IPS-11a (cell line): ENCODE data around the gene XRCC5.

Experiments
- H3K4me3 ChIP-seq: one replicate; pipeline ENCODE4 v1.5.1; 2013; ENCODE audit warnings: low read depth, low read length, control low read depth

XRCC5 gene

GRCh38 chr2:216221811-216222210, 112.7 kb downstream of the XRCC5 start:
- H3K4me3 ChIP-seq, result no peak overlapping the region

GRCh38 chr2:216222650-216223352, 113.7 kb downstream of the XRCC5 start:
- H3K4me3 ChIP-seq, result no peak overlapping the region

DNA sequence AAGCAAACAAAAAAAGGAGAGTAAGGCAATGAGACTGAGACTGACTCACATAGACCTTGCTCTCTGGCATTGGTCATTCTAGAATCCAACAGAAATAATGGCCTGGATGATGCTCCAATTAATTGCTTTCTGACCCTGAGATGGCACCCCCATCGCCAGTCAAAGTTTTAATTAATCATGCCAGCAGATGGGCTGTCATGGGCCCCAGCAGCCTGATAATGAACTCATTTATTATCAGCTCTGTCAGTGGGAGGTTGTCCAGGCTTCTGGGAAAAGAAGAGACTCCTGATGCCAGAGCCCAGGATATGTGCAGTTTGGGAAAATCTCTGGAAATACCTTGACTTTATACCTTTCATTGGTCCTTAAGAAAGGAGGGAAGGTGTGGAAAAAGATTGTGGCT, 115.2 kb downstream of the XRCC5 start:
- H3K4me3 ChIP-seq, result no peak overlapping the region

GRCh38 chr2:216229277-216229914, 120.2 kb downstream of the XRCC5 start:
- no peak overlapping the region for H3K4me3 ChIP-seq

DNA sequence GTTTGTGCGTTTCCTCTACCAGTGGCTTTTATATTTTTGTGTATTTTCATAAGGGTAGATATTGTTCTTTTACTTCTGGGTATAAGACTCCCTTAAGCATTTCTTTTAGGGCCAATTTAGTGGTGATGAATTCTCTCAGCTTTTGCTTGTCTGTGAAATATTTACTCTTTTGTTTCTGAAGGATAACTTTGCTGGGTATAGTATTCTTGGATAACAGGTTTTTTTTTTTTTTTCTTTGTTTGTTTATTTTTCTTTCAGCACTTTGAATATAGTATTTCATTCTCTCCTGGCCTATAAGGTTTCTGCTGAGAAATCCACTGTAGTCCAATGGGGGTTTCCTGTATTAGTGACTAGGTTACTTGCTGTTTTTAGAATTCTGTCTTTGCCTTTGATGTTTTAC, 122.7 kb downstream of the XRCC5 start:
- no peak overlapping the region for H3K4me3 ChIP-seq

GRCh38 chr2:216232721-216233120, 123.6 kb downstream of the XRCC5 start:
- H3K4me3 ChIP-seq, result no peak overlapping the region

DNA sequence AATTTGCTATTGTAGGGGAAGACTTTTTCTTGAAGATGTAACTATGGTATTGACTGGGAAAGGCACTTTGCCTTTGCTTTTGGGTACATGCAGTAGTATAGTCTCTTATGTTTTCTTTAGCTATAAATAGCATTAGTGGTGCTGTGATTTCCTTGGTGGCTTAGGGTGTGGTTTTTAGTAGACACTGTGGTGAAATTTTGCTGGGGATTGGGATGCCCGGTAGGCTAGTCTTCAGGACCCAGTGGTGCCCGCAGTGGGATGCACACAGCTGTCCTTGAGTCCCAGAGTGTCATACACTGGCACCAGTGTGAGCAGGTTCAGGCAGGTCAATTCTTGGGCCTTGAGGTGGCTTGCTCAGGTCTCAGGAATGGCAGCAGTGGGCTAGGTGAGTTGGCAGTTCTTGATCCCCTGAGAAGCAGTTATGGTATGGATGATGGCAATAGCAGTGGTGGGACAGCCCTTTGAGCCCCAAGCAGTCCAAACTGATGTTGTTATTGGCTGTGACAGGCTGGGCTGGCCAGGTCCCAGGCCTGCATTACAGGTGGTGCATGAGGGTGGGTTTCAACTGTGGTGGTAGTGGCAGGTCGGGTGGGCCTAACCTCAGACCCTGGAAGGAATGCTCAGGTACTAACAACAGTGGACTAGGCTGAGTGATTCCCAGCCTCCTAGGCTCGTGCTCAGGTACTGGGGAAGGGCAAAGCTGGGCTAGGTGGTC, 124.3 kb downstream of the XRCC5 start:
- no peak overlapping the region for H3K4me3 ChIP-seq

DNA sequence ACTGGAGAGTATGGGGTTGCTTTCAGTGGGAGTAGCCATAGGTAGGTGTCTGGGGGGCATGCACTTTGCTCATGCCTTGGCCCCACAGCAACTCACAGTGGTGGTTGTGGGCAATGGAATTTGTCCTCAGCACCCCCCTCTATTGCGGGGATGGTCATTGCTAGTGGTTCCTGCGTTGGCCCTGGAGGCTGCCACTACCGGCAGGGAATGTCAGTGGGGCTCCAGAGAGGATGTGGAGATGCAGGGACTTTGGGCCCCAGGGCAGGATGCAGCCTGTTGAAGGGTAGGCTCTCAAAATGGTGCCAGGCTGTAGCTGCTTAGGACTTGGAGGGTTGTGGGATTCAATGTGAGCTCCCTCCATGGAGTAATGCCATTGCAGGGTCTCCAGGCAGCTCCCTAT, 125.0 kb downstream of the XRCC5 start:
- H3K4me3 ChIP-seq, result no peak overlapping the region

DNA sequence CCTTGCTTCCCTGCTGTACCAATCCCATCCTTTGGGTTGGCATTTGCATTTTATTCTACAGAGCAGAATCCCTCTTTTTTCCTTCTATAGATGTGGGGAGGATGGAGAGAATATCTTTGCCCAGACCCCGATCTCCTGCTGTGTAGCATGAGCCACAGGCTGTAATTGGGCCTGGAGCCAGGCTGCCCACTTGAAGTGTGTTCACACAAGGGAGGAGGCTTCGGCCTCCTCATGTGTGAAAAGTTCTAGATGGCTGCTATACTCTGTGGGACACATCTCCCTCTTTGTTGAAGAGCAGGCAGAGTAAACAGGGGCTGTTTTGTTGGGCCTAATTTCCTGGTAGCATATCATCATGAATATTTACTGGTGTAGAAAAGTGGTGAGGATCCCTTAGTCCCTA, 126.3 kb downstream of the XRCC5 start:
- no peak overlapping the region for H3K4me3 ChIP-seq

DNA sequence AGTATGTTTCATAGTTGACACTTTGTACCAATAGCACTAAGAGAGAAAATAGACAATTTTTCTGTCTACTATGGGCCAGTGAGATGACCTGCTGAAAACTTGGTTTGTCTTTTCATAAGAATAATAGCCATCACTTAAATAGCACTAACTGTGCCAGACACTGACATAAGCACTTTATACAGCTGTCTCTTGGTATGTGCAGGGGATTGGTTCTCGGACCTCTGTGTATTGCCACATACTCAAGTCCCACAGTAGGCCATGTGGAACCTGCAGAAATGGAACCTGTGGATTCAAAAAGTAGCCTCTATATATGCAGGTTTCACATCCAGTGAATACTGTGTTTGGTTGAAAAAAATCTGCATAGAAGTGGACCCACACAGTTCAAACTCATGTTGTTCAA, 126.7 kb downstream of the XRCC5 start:
- H3K4me3 ChIP-seq, result no peak overlapping the region

DNA sequence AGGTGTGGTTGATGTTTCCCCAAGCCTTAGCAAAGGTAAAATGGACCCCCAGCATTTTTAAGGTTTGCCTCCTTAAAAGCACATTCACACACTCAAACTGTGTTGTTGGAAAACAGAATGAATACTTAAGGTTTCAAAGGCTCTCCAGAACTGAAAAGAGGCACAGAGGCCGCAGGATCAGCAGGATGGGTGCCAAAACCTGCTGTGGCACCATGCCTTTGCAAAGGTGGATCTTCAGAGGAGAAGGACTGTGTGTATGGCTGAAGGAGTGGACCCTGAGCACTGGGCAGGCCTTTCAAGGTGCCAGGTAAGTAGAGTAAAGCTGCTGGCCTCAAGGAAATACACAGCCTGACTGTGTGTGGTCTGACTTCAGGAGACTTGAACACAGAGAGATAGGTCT, 127.3 kb downstream of the XRCC5 start:
- no peak overlapping the region for H3K4me3 ChIP-seq

DNA sequence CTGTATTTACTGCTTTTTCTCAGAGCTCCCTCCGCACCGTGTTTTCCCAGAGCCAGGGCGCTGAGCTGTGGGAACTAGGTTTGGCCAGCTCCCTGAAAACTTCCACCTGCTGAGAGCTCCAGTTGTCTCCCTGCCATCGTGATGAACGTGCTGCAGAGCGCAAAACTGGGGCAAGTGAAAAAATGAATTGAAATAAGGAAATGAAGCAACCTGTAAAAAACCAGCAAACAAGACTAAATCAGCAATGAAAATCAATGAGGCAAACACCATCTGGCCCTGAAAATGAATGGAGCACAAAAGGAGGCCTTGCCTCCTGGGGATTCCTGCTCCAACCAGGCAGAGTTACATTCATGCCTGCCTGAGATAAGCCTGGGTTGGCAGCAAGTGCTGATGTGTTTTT, 133.2 kb downstream of the XRCC5 start:
- H3K4me3 ChIP-seq, result no peak overlapping the region

- no peak overlapping the region for H3K4me3 ChIP-seq
These were observed 133.9 kb downstream of the XRCC5 start for GRCh38 chr2:216243026-216243425.

GRCh38 chr2:216245391-216245975, 136.3 kb downstream of the XRCC5 start:
- H3K4me3 ChIP-seq, result no peak overlapping the region

GRCh38 chr2:216246766-216247165, 137.6 kb downstream of the XRCC5 start:
- no peak overlapping the region for H3K4me3 ChIP-seq
